ENCODE results near the gene SLC39A11. TPM values are rescaled to one million over a fixed set of nuclear protein-coding genes. Genes with fewer than 3 reads are reported as not detected.
"Not testable (repeated sequence)": the region's sequence is repeated elsewhere in the genome, so short reads cannot be mapped to it uniquely, and the experiment has no call there.

Gene SLC39A11
- total RNA-seq, 1 donor from 2014 or later = 23.2 TPM

DNA sequence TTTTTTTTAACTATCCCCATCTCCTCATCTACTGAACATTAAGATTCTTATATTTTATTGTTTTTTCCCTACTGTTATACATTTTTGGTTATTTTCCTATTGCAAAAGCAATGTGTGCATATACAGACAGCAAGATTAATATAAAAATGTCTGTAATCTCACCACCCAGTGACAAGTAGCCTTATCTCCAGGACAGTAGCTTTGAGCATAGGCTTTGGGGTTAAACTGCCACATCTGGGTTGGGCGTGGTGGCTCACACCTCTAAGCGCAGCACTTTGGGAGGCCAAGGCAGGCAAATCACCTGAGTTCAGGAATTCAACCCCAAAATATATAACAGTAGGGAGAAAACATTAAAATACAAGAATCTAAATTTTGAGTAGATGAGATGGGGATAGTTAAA, 44.9 kb upstream of the SLC39A11 start:
- DNase-seq (ENCODE audit: extremely low spot score, unreplicated experiment) = no peak
- Mint-ChIP-seq H3K4me1 (ENCODE audit: unreplicated experiment) (peaks cover 4% of the 10 kb centered on the region), H3K4me3 (no peak overlapping the region), H3K36me3 (no peaks in the 10 kb centered on the region), H3K27me3 (peaks cover 12% of the 10 kb centered on the region), H3K27ac (no peak overlapping the region), H3K9me3 (no peaks in the 10 kb centered on the region)
- TF ChIP-seq, protein P1, sequence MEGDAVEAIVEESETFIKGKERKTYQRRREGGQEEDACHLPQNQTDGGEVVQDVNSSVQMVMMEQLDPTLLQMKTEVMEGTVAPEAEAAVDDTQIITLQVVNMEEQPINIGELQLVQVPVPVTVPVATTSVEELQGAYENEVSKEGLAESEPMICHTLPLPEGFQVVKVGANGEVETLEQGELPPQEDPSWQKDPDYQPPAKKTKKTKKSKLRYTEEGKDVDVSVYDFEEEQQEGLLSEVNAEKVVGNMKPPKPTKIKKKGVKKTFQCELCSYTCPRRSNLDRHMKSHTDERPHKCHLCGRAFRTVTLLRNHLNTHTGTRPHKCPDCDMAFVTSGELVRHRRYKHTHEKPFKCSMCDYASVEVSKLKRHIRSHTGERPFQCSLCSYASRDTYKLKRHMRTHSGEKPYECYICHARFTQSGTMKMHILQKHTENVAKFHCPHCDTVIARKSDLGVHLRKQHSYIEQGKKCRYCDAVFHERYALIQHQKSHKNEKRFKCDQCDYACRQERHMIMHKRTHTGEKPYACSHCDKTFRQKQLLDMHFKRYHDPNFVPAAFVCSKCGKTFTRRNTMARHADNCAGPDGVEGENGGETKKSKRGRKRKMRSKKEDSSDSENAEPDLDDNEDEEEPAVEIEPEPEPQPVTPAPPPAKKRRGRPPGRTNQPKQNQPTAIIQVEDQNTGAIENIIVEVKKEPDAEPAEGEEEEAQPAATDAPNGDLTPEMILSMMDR (conservative IDR thresholded peaks at IDR 0.05) = no peak

DNA sequence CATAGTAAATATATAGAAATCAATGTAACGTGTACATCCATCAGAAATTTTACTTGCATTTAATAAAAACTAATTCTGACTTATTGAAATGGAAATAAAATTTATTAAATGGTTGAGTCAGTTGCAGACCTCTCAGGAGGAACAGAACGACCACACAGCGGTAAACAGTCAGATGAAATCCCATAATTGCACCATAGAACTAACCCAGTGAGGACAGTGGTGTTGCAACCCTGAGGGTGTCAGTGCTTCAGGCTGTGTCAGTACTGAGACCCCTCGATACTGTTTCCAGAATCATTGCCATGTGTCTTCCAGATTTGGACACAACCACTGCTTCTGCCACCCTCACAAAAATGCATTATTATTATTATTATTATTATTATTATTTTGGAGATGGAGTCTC, 43.3 kb upstream of the SLC39A11 start:
- TF ChIP-seq, protein P1 (conservative IDR thresholded peaks at IDR 0.05) = no peak
- H3K4me1 Mint-ChIP-seq (ENCODE audit: unreplicated experiment) = peaks cover 7% of the 10 kb centered on the region
- no peak overlapping the region for H3K4me3 Mint-ChIP-seq
- no peak overlapping the region for H3K27ac Mint-ChIP-seq
- H3K36me3 Mint-ChIP-seq = no peaks in the 10 kb centered on the region
- H3K9me3 Mint-ChIP-seq = no peaks in the 10 kb centered on the region
- no peak for DNase-seq (ENCODE audit: extremely low spot score, unreplicated experiment)
- H3K27me3 Mint-ChIP-seq = peaks cover 10% of the 10 kb centered on the region

DNA sequence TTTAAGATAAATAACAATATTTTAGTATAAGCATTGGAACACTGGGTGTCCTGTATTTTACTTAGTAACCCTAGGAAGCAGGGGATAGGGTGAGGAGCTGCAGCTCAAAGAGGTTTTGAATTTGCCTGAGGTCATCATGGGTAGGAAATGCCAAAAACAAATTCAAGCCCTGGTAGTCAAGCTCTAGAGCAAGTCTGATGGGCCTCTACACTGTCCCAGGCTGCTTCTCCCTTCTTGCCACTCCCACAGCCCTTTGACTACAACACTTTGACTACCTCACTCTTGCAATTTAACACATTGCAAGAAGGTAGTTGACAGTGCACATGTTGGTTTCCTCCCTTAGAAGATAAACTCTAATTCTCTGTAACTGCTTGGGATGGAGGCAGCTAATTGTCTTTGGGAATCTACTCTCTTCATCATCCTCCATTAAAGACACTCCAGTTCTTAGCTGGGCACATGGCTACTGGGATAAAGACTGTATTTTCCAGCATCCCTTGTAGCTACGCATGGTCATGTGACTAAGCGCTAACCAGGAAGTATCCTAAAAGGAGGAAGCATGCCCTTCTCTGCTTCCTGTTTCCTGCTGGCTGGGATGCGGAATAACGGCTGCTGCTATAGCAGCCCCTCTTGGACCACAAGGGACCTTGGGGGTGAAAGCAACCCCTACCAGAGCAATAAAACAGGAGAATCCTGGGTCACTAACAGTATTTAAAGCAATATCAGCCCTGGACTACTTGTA, 41.6 kb upstream of the SLC39A11 start:
- TF ChIP-seq, protein P1 (conservative IDR thresholded peaks at IDR 0.05) = no peak
- H3K36me3 Mint-ChIP-seq = no peaks in the 10 kb centered on the region
- DNase-seq (ENCODE audit: extremely low spot score, unreplicated experiment) = no peak
- H3K4me3 Mint-ChIP-seq = no peak overlapping the region
- peaks cover 5% of the 10 kb centered on the region for H3K4me1 Mint-ChIP-seq (ENCODE audit: unreplicated experiment)
- H3K27me3 Mint-ChIP-seq = peaks cover 3% of the 10 kb centered on the region
- no peak overlapping the region for H3K27ac Mint-ChIP-seq
- H3K9me3 Mint-ChIP-seq = no peaks in the 10 kb centered on the region

DNA sequence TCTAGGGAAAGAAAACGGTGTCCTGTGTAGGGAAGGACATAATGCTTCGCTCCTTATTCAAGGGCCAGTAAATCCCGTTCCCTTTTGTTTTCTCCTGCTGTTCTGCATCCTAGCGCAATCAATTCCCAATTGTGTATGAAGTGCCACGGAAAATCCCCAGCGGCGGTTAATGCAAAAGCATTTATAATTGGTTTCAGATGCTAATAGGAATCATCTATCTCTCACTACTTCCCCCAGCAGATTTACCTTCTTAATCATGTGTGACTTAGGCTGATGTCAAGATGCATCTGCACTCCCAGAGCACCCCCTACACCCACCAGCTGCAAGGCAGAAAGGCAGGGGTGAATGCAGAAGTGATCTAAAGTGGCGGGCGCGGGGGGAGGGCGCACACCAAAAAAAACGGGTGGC, 39.6 kb upstream of the SLC39A11 start:
- no peaks in the 10 kb centered on the region for H3K27me3 Mint-ChIP-seq
- no peak overlapping the region for H3K4me3 Mint-ChIP-seq
- H3K27ac Mint-ChIP-seq = no peak overlapping the region
- peaks cover 5% of the 10 kb centered on the region for H3K4me1 Mint-ChIP-seq (ENCODE audit: unreplicated experiment)
- no peaks in the 10 kb centered on the region for H3K9me3 Mint-ChIP-seq
- DNase-seq (ENCODE audit: extremely low spot score, unreplicated experiment) = no peak
- TF ChIP-seq, protein P1 (conservative IDR thresholded peaks at IDR 0.05) = no peak
- H3K36me3 Mint-ChIP-seq = no peaks in the 10 kb centered on the region

DNA sequence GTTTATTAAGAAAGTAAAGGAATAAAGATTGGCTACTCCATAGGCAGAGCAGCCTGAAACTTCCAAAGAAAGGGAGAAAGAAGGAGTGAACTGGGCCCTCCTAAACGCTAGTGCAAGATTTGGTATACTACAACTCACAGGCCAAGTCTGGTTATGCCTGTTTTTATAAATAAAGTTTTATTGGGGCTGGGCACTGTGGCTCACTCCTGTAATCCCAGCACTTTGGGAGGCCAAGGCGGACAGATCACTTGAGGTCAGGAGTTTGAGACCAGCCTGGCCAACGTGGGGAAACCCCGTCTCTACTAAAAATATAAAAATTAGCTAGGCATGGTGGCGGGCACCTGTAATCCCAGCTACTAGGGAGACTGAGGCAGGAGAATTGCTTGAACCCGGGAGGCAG, 39.0 kb upstream of the SLC39A11 start:
- not testable (repeated sequence) for DNase-seq (ENCODE audit: extremely low spot score, unreplicated experiment); H3K9me3 Mint-ChIP-seq; H3K27me3 Mint-ChIP-seq; H3K27ac Mint-ChIP-seq; H3K36me3 Mint-ChIP-seq; H3K4me3 Mint-ChIP-seq; H3K4me1 Mint-ChIP-seq (ENCODE audit: unreplicated experiment)

DNA sequence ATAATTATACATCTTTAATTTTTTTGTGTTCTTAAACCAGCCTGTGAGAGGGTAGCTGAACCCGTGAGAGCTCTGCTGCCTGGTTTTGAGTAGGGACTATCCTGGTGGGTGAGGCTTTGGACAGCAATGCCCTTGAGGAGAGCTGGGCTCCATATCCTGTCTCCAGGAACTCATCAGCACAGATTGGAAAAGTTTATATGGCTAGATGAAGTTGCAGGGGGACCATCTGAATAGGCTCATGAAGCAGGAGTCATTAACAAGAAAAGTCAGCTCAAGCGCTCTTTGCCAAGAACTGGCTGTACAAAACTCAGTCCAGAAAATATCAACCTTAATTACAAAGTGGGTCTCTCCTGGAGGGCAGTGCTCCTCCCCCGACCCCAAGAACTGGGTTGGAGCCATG, 38.5 kb upstream of the SLC39A11 start:
- no peak overlapping the region for H3K4me3 Mint-ChIP-seq
- H3K4me1 Mint-ChIP-seq (ENCODE audit: unreplicated experiment) = peaks cover 5% of the 10 kb centered on the region
- no peak for DNase-seq (ENCODE audit: extremely low spot score, unreplicated experiment)
- no peaks in the 10 kb centered on the region for H3K27me3 Mint-ChIP-seq
- no peaks in the 10 kb centered on the region for H3K9me3 Mint-ChIP-seq
- TF ChIP-seq, protein P1 (conservative IDR thresholded peaks at IDR 0.05) = no peak
- no peaks in the 10 kb centered on the region for H3K36me3 Mint-ChIP-seq
- H3K27ac Mint-ChIP-seq = no peak overlapping the region

All from type B pancreatic cell (in vitro differentiated cells).